NCI-H2171 treated with DMSO at 0.1 percent for 48 hours (cell line): ENCODE measurements around the gene NGEF.
"Not testable (repeated sequence)": the region's sequence is repeated elsewhere in the genome, so short reads cannot be mapped to it uniquely, and the experiment has no call there.

Source experiments
- DNase-seq: peaks from one replicate; lab custom pipeline; 2025; lab: John Stamatoyannopoulos, UW

Gene NGEF

GRCh38 chr2:232927793-232928550 lies 85.1 kb downstream of the NGEF start:
- DNase-seq: no peak

GRCh38 chr2:232927032-232927792 lies 85.8 kb downstream of the NGEF start:
- DNase-seq: no peak

- no peak for DNase-seq
These were observed 86.6 kb downstream of the NGEF start for GRCh38 chr2:232926431-232926939.

GRCh38 chr2:232925821-232926156 lies 87.3 kb downstream of the NGEF start:
- no peak for DNase-seq

- DNase-seq: no peak
These were observed 87.8 kb downstream of the NGEF start for GRCh38 chr2:232925153-232925820.

GRCh38 chr2:232924433-232924832 lies 88.6 kb downstream of the NGEF start:
- DNase-seq: no peak

GRCh38 chr2:232920760-232921159 lies 92.3 kb downstream of the NGEF start:
- no peak for DNase-seq

GRCh38 chr2:232920055-232920454 lies 93.0 kb downstream of the NGEF start:
- DNase-seq: no peak

- no peak for DNase-seq
These were observed 93.9 kb downstream of the NGEF start for GRCh38 chr2:232919141-232919540.

- DNase-seq: no peak
These were observed 99.2 kb downstream of the NGEF start for GRCh38 chr2:232913903-232914302.

GRCh38 chr2:232911712-232912277 lies 101.3 kb downstream of the NGEF start:
- DNase-seq: no peak

GRCh38 chr2:232910376-232910775 lies 102.7 kb downstream of the NGEF start:
- no peak for DNase-seq

GRCh38 chr2:232908695-232909094 lies 104.4 kb downstream of the NGEF start:
- DNase-seq: no peak

- DNase-seq: not testable (repeated sequence)
These were observed 105.4 kb downstream of the NGEF start for GRCh38 chr2:232907718-232908085.

GRCh38 chr2:232906867-232907717 lies 106.0 kb downstream of the NGEF start:
- peak; percentile 0 for DNase-seq

GRCh38 chr2:232903989-232904388 lies 109.1 kb downstream of the NGEF start:
- no peak for DNase-seq

GRCh38 chr2:232901736-232902578 lies 111.1 kb downstream of the NGEF start:
- no peak for DNase-seq

- DNase-seq: no peak
These were observed 112.0 kb downstream of the NGEF start for GRCh38 chr2:232900811-232901735.
